ENCODE results near the gene CHRNA9. TPM values are rescaled to one million over a fixed set of nuclear protein-coding genes. Genes with fewer than 3 reads are reported as not detected.

CHRNA9 gene
- total and polyA plus RNA-seq, 2 experiments from 2014 or later = 0.50 to 1.6 TPM

DNA sequence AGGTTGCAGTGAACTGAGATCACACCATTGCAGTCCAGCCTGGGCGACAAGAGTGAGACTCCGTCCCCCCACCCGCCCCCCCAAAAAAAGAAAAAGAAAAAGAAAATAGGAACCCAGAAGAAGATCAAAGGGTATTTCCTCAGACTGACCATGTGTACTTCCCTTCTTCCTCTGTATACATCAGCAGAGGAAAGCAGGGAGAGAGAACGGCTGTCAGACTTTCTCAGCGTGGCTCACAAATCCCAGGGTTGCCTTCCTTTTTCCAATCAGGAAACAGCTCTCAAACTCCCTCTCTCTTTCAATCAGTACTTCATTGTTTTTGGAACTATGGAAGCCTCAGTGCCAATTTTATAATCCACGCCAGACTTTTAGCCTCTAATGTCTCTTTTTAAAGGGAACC, 59.1 kb downstream of the CHRNA9 start:
- no peaks in the 10 kb centered on the region for H3K36me3 ChIP-seq (replicated peaks; ENCODE audit: insufficient read depth, low read depth)
- H4K20me1 ChIP-seq (ENCODE audit: insufficient read depth, poor library complexity, severe bottlenecking) = no peaks in the 10 kb centered on the region
- no peaks in the 10 kb centered on the region for H3K27me3 ChIP-seq
- H3K79me2 ChIP-seq = no peaks in the 10 kb centered on the region
- no peak overlapping the region for H3K27ac ChIP-seq
- H3K4me3 ChIP-seq = no peak overlapping the region
- H3K4me2 ChIP-seq = no peak overlapping the region
- DNase-seq (ENCODE audit: low spot score) = no peak
- H2AFZ ChIP-seq = no peak overlapping the region
- no peak for TF ChIP-seq EZH2 (IDR thresholded peaks at IDR 0.05; ENCODE audit: borderline replicate concordance)
- TF ChIP-seq, protein P1, sequence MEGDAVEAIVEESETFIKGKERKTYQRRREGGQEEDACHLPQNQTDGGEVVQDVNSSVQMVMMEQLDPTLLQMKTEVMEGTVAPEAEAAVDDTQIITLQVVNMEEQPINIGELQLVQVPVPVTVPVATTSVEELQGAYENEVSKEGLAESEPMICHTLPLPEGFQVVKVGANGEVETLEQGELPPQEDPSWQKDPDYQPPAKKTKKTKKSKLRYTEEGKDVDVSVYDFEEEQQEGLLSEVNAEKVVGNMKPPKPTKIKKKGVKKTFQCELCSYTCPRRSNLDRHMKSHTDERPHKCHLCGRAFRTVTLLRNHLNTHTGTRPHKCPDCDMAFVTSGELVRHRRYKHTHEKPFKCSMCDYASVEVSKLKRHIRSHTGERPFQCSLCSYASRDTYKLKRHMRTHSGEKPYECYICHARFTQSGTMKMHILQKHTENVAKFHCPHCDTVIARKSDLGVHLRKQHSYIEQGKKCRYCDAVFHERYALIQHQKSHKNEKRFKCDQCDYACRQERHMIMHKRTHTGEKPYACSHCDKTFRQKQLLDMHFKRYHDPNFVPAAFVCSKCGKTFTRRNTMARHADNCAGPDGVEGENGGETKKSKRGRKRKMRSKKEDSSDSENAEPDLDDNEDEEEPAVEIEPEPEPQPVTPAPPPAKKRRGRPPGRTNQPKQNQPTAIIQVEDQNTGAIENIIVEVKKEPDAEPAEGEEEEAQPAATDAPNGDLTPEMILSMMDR (IDR thresholded peaks at IDR 0.05; ENCODE audit: poor library complexity) = no peak
- no peak for TF ChIP-seq EZH2phosphoT487 (IDR thresholded peaks at IDR 0.05; ENCODE audit: low read depth, severe bottlenecking, unreplicated experiment)
- H3K9me2 ChIP-seq (replicated peaks; ENCODE audit: insufficient read depth) = no peaks in the 10 kb centered on the region
- H3K4me1 ChIP-seq (ENCODE audit: insufficient read depth) = peaks cover 8% of the 10 kb centered on the region
- 68% methylated on average over 3 of the region's 6 CpGs for WGBS (ENCODE audit: low lambda C conversion rate, missing lambda C conversion rate)
- no peaks in the 10 kb centered on the region for H3K9me3 ChIP-seq (ENCODE audit: low read depth)

DNA sequence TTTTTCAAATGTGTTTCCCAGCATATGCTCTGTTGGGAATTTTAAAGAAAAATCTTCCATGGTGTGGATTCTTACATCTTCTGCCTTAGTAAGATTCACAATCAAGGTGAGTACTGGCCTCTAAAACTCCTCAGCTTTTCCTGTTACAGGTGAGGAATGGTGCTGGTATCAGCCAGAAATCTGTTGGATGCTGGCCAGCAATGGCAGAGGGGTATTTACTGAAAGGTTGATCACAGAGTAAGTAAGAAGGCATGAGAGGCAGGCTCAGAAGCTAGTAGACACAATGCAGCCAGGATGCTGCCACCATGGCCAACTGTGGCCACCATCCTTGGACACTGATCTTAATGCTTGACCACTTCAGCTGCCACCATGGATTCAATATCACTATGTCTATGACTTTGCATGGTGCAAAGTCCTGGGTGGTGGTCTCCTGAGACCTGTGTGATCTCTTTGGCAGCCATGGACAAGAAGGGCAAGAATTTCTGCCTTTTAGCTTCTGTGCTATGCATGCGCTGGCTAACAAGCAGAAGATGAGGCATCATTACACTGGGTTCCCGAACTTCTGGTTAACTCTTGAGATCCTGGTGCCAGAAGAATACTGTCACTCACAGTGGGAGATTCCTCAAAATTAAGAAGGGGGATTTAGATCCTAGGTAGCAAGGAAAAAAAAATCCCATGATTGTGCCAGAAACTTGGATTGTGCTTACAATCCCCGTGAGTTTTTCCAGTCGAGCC, 60.2 kb downstream of the CHRNA9 start:
- no peaks in the 10 kb centered on the region for H3K79me2 ChIP-seq
- TF ChIP-seq, protein P1 (IDR thresholded peaks at IDR 0.05; ENCODE audit: poor library complexity) = no peak
- TF ChIP-seq EZH2phosphoT487 (IDR thresholded peaks at IDR 0.05; ENCODE audit: low read depth, severe bottlenecking, unreplicated experiment) = no peak
- TF ChIP-seq EZH2 (IDR thresholded peaks at IDR 0.05; ENCODE audit: borderline replicate concordance) = no peak
- H3K9me3 ChIP-seq (ENCODE audit: low read depth) = no peaks in the 10 kb centered on the region
- H3K36me3 ChIP-seq (replicated peaks; ENCODE audit: insufficient read depth, low read depth) = no peaks in the 10 kb centered on the region
- no peak overlapping the region for H3K27ac ChIP-seq
- no peaks in the 10 kb centered on the region for H3K27me3 ChIP-seq
- no peaks in the 10 kb centered on the region for H3K9me2 ChIP-seq (replicated peaks; ENCODE audit: insufficient read depth)
- no peak overlapping the region for H3K4me2 ChIP-seq
- H2AFZ ChIP-seq = no peak overlapping the region
- peaks cover 8% of the 10 kb centered on the region for H3K4me1 ChIP-seq (ENCODE audit: insufficient read depth)
- no peak overlapping the region for H3K4me3 ChIP-seq
- WGBS (ENCODE audit: low lambda C conversion rate, missing lambda C conversion rate) = 68% methylated on average over 4 of the region's 4 CpGs
- no peaks in the 10 kb centered on the region for H4K20me1 ChIP-seq (ENCODE audit: insufficient read depth, poor library complexity, severe bottlenecking)
- DNase-seq (ENCODE audit: low spot score) = no peak

DNA sequence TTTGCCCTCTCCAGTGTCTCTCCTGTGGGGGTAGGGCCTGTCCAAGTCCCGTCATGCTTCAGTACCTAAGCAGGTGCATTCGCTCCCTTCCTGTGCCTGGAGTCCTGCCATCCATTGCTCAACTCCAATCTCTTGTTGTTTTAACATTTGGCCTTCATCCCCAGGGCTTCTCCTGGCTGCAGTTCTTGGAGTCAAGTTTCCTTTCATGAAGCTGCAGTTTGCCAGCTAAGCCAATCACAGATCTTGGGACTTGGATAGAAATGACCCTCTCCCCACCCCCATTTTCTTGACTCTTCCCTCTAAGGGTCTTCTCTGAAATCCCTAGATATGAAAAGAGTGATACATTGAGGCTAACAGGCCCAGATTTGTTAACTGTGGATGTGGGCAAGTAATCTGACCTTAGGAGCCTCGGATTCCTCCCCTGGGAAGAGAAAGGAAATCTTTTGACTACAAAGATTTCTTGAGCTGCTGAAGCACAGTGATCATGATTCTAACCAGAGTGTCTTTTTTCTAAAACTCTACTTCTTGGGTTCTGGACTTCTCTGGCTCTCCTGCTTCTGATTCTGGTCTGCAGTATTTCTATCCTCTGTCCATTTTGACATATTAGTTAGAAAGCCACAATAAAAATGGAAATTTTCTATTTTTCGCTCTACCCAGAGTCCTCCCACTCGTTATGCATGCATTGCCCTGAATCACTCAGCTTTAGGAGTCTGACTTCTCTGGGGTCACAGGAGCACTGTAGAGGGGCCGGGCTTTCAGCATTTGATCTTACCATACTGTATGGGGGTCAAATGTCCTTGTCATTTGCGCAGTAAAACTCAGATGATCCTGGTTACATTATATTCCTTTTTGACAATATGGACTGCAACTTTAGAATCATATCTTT, 61.0 kb downstream of the CHRNA9 start:
- H3K79me2 ChIP-seq = no peaks in the 10 kb centered on the region
- H4K20me1 ChIP-seq (ENCODE audit: insufficient read depth, poor library complexity, severe bottlenecking) = no peaks in the 10 kb centered on the region
- no peaks in the 10 kb centered on the region for H3K27me3 ChIP-seq
- no peaks in the 10 kb centered on the region for H3K9me3 ChIP-seq (ENCODE audit: low read depth)
- H3K4me3 ChIP-seq = no peak overlapping the region
- H3K4me2 ChIP-seq = no peak overlapping the region
- H3K4me1 ChIP-seq (ENCODE audit: insufficient read depth) = peaks cover 8% of the 10 kb centered on the region
- TF ChIP-seq, protein P1 (IDR thresholded peaks at IDR 0.05; ENCODE audit: poor library complexity) = no peak
- TF ChIP-seq EZH2phosphoT487 (IDR thresholded peaks at IDR 0.05; ENCODE audit: low read depth, severe bottlenecking, unreplicated experiment) (no peak), EZH2 (IDR thresholded peaks at IDR 0.05; ENCODE audit: borderline replicate concordance) (no peak)
- peak overlapping the region; percentile 16 for H3K27ac ChIP-seq
- H2AFZ ChIP-seq = no peak overlapping the region
- no peaks in the 10 kb centered on the region for H3K36me3 ChIP-seq (replicated peaks; ENCODE audit: insufficient read depth, low read depth)
- 79% methylated on average over 7 of the region's 7 CpGs for WGBS (ENCODE audit: low lambda C conversion rate, missing lambda C conversion rate)
- peak; percentile 37 for DNase-seq (ENCODE audit: low spot score)
- no peaks in the 10 kb centered on the region for H3K9me2 ChIP-seq (replicated peaks; ENCODE audit: insufficient read depth)
